Measurements from ENCODE around the gene DNAJC4.

DNA sequence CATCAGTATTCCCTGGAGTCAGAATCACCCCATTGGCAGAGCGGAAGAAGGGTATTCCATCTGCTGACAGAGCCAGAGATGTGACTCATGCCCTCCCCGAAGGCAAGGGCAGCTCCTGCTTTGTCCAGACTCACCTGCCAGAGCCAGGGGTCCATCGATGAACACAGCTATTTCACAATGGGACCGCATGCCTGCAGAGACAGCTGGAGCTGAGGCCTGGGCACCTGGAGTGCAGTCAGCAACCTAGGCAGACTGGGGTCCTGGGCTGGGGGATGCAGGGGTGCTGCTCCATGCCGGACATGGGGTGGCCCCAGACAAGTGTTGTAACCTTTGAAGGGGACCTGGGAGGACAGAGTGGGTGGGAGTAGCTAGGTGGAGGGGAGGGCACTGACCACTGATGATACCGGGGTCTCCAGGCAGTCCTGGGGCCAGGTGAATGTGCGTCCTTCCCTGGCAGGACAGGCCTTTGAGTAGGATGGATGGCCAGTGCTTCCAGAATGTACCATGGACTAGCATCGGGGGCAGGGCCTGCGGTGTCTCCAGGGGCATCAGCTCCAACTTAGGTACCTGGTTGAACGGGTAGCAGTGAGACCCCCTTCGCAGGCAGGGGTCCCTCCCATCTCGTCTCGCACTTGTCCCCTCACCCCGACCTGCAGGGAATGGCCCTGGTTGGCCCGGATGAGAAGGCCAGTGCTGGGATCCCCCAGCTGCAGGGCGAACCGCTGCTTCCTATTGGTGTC, 6.0 kb upstream of the DNAJC4 start:
- TF ChIP-seq RERE (CRISPR knock-in tag; IDR thresholded peaks at IDR 0.05; ENCODE audit: borderline replicate concordance) (no peak), THRAP3 (IDR thresholded peaks at IDR 0.05; ENCODE audit: borderline replicate concordance) (no peak), SRF (CRISPR knock-in tag; IDR thresholded peaks at IDR 0.05) (no peak), DMBX1 (CRISPR knock-in tag; IDR thresholded peaks at IDR 0.05; ENCODE audit: borderline replicate concordance) (no peak), CHD2 (IDR thresholded peaks at IDR 0.05; ENCODE audit: low read depth, low read length) (0 out of 2 replicates have a peak, but pooled peaks have one; percentile 11), MAX (CRISPR knock-in tag; IDR thresholded peaks at IDR 0.05) (no peak), MYNN (IDR thresholded peaks at IDR 0.05) (no peak), MYNN (CRISPR knock-in tag; IDR thresholded peaks at IDR 0.05) (no peak), GATAD2A (IDR thresholded peaks at IDR 0.05) (no peak), CTCF (IDR thresholded peaks at IDR 0.05 in 2 of 3, conservative IDR thresholded peaks at IDR 0.05 in 1 of 3; ENCODE audit: insufficient read depth in 2 of 3, low read depth in 1 of 3, low read length in 3 of 3) (no peak), FOSL1 (tag; conservative IDR thresholded peaks at IDR 0.05) (no peak)
